SK-N-SH (cell line): Measurements from ENCODE around the gene CD300LG.

Source experiments
- EP300 ChIP-seq, 2 experiments: IDR thresholded peaks; 2 replicates each; pipeline versions ENCODE4 v1.4.0 to v1.6.1; 2012; ENCODE audit warnings: borderline replicate concordance in 1 of 2, low read depth in 1 of 2, low read length in 1 of 2
- GABPA ChIP-seq: IDR thresholded peaks from 2 replicates; pipeline ENCODE4 v1.4.0; 2012; ENCODE audit warnings: low read depth, mild to moderate bottlenecking
- RCOR1 ChIP-seq: fragments of 150-350 bp; IDR thresholded peaks from 2 replicates; pipeline ENCODE4 v1.6.1; 2017; ENCODE audit warnings: antibody characterized with exemption, low read length
- TAF1 ChIP-seq: IDR thresholded peaks from 2 replicates; pipeline ENCODE4 v1.6.1; 2012; ENCODE audit warnings: low read depth, mild to moderate bottlenecking, low read length, moderate library complexity, borderline replicate concordance
- TF ChIP-seq, protein P1 (sequence below): IDR thresholded peaks from 2 replicates; pipeline ENCODE4 v1.4.0; 2012; ENCODE audit warnings: low read depth, borderline replicate concordance
- TF ChIP-seq, protein P2 (sequence below): IDR thresholded peaks from 2 replicates; pipeline ENCODE4 v1.4.0; 2012; ENCODE audit warnings: low read depth, borderline replicate concordance
- TF ChIP-seq, protein P3 (sequence below): fragments of 200-600 bp; sonication (generic); IDR thresholded peaks from 2 replicates; pipeline ENCODE4 v1.6.1; 2017; ENCODE audit warnings: antibody characterized with exemption, mild to moderate bottlenecking, moderate library complexity

DNA sequence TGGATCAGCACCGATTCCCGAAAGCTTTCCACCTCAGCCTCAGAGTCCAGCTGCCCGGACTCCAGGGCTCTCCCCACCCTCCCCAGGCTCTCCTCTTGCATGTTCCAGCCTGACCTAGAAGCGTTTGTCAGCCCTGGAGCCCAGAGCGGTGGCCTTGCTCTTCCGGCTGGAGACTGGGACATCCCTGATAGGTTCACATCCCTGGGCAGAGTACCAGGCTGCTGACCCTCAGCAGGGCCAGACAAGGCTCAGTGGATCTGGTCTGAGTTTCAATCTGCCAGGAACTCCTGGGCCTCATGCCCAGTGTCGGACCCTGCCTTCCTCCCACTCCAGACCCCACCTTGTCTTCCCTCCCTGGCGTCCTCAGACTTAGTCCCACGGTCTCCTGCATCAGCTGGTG is 15.0 kb downstream of the CD300LG start:
- no peak for TF ChIP-seq TAF1
- TF ChIP-seq RCOR1: no peak
- no peak for TF ChIP-seq GABPA
- TF ChIP-seq, protein P1, sequence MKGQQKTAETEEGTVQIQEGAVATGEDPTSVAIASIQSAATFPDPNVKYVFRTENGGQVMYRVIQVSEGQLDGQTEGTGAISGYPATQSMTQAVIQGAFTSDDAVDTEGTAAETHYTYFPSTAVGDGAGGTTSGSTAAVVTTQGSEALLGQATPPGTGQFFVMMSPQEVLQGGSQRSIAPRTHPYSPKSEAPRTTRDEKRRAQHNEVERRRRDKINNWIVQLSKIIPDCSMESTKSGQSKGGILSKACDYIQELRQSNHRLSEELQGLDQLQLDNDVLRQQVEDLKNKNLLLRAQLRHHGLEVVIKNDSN: no peak
- TF ChIP-seq EP300 (IDR thresholded peaks at IDR 0.05; ENCODE audit: borderline replicate concordance in 1 of 2, low read depth in 1 of 2, low read length in 1 of 2): no peak
- TF ChIP-seq, protein P2, sequence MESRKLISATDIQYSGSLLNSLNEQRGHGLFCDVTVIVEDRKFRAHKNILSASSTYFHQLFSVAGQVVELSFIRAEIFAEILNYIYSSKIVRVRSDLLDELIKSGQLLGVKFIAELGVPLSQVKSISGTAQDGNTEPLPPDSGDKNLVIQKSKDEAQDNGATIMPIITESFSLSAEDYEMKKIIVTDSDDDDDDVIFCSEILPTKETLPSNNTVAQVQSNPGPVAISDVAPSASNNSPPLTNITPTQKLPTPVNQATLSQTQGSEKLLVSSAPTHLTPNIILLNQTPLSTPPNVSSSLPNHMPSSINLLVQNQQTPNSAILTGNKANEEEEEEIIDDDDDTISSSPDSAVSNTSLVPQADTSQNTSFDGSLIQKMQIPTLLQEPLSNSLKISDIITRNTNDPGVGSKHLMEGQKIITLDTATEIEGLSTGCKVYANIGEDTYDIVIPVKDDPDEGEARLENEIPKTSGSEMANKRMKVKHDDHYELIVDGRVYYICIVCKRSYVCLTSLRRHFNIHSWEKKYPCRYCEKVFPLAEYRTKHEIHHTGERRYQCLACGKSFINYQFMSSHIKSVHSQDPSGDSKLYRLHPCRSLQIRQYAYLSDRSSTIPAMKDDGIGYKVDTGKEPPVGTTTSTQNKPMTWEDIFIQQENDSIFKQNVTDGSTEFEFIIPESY: no peak
- TF ChIP-seq, protein P3, sequence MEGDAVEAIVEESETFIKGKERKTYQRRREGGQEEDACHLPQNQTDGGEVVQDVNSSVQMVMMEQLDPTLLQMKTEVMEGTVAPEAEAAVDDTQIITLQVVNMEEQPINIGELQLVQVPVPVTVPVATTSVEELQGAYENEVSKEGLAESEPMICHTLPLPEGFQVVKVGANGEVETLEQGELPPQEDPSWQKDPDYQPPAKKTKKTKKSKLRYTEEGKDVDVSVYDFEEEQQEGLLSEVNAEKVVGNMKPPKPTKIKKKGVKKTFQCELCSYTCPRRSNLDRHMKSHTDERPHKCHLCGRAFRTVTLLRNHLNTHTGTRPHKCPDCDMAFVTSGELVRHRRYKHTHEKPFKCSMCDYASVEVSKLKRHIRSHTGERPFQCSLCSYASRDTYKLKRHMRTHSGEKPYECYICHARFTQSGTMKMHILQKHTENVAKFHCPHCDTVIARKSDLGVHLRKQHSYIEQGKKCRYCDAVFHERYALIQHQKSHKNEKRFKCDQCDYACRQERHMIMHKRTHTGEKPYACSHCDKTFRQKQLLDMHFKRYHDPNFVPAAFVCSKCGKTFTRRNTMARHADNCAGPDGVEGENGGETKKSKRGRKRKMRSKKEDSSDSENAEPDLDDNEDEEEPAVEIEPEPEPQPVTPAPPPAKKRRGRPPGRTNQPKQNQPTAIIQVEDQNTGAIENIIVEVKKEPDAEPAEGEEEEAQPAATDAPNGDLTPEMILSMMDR: no peak
